Stimulated activated CD8-positive, alpha-beta memory T cell treated with anti-CD3 and anti-CD28 coated beads, Interleukin-12 subunit alpha, Interleukin-12 subunit beta, amount 100 ng/mL, for 4 hours (primary cell): Measurements from ENCODE around the gene CYP21A2.

ENCODE experiments used
- DNase-seq: peaks from one replicate; pipeline ENCODE4 v3.0.0-alpha.2; 2020; ENCODE audit warnings: low read depth

The CYP21A2 gene

GRCh38 chr6:32083812-32084768 lies 45.9 kb downstream of the CYP21A2 start:
- no peak for DNase-seq

GRCh38 chr6:32084780-32085179 lies 46.6 kb downstream of the CYP21A2 start:
- DNase-seq, result no peak

GRCh38 chr6:32085759-32086459 lies 47.7 kb downstream of the CYP21A2 start:
- no peak for DNase-seq

GRCh38 chr6:32086661-32087573 lies 48.7 kb downstream of the CYP21A2 start:
- no peak for DNase-seq

- DNase-seq, result peak; percentile 39
These were observed 49.6 kb downstream of the CYP21A2 start for GRCh38 chr6:32087574-32088486.

GRCh38 chr6:32088487-32089049 lies 50.4 kb downstream of the CYP21A2 start:
- no peak for DNase-seq

GRCh38 chr6:32089082-32089828 lies 51.0 kb downstream of the CYP21A2 start:
- no peak for DNase-seq
